Cardiac fibroblast (primary cell): ENCODE measurements around the gene TBL1X.

Experiments used
- DNase-seq, 2 donors: peaks; one replicate each; pipeline versions ENCODE4 v3.0.0 to v3.0.0-alpha.2; 2010; ENCODE audit warnings: low read depth in 2 of 2
- H3K4me3 ChIP-seq, 2 donors: replicated peaks in 1 of 2; 1 replicate in 1 of 2; 2 replicates in 1 of 2; pipeline ENCODE4 v1.5.1; 2011; ENCODE audit warnings: low read depth in 2 of 2, low read length in 2 of 2, mild to moderate bottlenecking in 2 of 2, moderate library complexity in 1 of 2
- TF ChIP-seq, protein P1 (sequence below): IDR thresholded peaks from one replicate; pipeline ENCODE4 v1.5.1; 2011; ENCODE audit warnings: low read depth, mild to moderate bottlenecking, low read length, inconsistent platforms

TBL1X gene

DNA sequence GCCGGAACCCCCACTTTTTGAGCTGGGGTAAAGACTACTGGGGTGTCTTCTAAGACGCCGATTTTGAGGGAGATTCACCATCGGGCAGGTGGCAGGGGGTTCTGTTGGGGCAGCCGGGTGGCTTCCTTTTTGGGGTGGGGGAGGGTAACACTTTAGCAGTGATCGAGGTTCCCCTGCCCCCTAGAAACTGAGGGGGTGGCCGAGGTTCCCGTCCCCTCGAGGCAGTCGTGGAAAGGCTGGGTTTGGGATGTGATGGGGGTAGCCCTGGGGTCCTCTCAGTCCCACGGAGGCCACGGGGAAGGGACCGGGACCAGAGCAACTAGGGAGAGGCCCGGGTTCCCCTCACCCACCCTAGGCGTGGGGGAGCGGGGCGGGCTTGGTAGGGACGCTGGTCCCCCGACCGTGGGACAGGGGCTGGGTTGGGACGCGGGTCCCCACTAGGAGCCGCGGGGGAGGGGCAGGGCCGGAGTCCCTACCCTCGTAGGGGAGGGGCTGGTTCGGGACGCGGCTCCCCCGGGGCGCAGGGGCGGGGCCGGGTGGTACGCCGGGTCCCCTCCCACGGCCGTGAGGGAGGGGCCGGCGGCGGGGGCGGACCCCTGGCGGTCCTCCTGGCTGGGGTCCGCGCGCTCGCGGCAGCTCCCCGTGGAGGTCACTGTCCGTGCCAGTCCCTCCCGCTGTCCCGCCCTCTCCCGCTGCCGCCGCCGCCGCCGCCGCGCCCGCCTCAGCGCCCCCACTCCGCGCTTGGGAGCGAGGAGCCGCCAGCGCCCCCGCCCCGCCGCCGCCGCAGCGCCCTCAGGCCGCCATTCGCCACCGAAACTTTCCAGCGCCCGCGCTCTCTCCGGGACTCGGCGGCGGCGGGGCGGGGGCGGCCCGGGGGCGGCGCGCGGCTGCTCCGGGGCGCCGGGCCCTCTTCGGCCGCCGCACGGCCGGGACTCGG is at the start of gene TBL1X:
TSS of gene TBL1X (plus strand) at position 624 of the 937 bp plus-strand sequence. CDS start 188,529 bp downstream, outside the sequence.
- TF ChIP-seq, protein P1, sequence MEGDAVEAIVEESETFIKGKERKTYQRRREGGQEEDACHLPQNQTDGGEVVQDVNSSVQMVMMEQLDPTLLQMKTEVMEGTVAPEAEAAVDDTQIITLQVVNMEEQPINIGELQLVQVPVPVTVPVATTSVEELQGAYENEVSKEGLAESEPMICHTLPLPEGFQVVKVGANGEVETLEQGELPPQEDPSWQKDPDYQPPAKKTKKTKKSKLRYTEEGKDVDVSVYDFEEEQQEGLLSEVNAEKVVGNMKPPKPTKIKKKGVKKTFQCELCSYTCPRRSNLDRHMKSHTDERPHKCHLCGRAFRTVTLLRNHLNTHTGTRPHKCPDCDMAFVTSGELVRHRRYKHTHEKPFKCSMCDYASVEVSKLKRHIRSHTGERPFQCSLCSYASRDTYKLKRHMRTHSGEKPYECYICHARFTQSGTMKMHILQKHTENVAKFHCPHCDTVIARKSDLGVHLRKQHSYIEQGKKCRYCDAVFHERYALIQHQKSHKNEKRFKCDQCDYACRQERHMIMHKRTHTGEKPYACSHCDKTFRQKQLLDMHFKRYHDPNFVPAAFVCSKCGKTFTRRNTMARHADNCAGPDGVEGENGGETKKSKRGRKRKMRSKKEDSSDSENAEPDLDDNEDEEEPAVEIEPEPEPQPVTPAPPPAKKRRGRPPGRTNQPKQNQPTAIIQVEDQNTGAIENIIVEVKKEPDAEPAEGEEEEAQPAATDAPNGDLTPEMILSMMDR, result no peak
- peak; percentile 28 to 57 for DNase-seq
- H3K4me3 ChIP-seq, result peak within 1 kb of the TSS; percentile 60 to 66

DNA sequence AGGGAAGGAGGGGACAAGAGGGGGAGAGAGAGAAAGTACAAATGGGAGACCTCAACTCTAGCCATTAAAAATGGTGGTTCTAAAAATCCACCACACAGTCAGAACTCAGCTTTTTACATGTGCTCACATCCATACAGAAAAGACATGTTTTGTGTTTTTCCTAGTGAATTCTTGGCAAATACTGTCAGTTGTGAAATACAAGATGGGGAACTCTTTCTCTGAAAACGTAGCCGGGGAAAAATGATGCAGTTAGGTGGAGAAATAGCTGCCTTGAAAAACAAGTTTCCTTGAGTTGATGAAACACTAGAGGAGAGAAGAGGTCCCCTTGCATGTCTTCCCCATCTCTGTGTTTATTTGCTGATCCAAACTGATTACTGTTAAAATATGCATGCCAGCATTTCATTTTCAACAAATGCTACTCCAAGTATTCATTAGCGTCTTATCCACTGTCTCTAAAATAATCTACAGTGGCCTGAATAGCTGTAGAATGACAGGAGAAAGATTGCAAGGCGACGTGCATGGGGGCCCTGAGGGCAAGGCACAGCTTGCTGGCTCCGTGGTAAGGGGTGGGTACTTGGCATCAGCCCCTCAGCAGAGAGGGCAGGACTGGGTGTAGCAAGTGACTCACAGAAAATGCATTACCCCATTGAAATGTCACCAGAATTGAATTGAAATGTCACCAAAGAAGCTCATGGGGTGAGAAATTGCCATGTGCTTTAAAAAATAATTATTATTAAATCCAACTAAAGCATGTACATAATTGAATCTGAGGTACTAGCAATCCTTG is 48.1 kb upstream of the TBL1X start:
- TF ChIP-seq, protein P1, result no peak
- no peak overlapping the region for H3K4me3 ChIP-seq
- DNase-seq, result peak; percentile 57 to 75

- no peak for DNase-seq
- TF ChIP-seq, protein P1, result no peak
- no peak overlapping the region for H3K4me3 ChIP-seq
These were observed 46.6 kb upstream of the TBL1X start for GRCh38 chrX:9418262-9418661.

GRCh38 chrX:9420275-9421265 is 44.3 kb upstream of the TBL1X start:
- TF ChIP-seq, protein P1, result no peak
- peak in 1 of 2 donors; percentile 2 for DNase-seq
- H3K4me3 ChIP-seq, result no peak overlapping the region

- TF ChIP-seq, protein P1, result no peak
- DNase-seq, result no peak
- no peak overlapping the region for H3K4me3 ChIP-seq
These were observed 35.1 kb upstream of the TBL1X start for GRCh38 chrX:9429767-9430166.
